Right cardiac atrium (tissue), 5 donors: ENCODE measurements around the gene CLDN15. TPM values are rescaled to one million over a fixed set of nuclear protein-coding genes. Genes with fewer than 3 reads are reported as not detected.

Experiments used
- ATAC-seq, 2 donors: fragments of 200-7000 bp; cut with Tn5 transposase; one replicate each; pipeline versions ENCODE4 v1.8.0 to v1.9.1; 2020; ENCODE audit warnings: moderate library complexity in 2 of 2, mild to moderate bottlenecking in 1 of 2
- DNase-seq, 3 donors: peaks; one replicate each; pipeline ENCODE4 v3.0.0-alpha.2; 2020
- H3K27ac ChIP-seq: one replicate; pipeline ENCODE4 v1.5.1; 2013; ENCODE audit warnings: mild to moderate bottlenecking, low read length, control low read depth, moderate library complexity
- H3K27me3 ChIP-seq: one replicate; pipeline ENCODE4 v1.6.1; 2013; ENCODE audit not compliant: control insufficient read depth, insufficient read depth
- H3K4me1 ChIP-seq: one replicate; pipeline ENCODE4 v1.6.1; 2013; ENCODE audit warnings: low read length; ENCODE audit not compliant: control insufficient read depth, insufficient read depth
- H3K4me3 ChIP-seq: one replicate; pipeline ENCODE4 v1.5.1; 2013; ENCODE audit warnings: low read length, control low read depth
- H3K9me3 ChIP-seq: one replicate; pipeline ENCODE4 v1.6.1; 2013; ENCODE audit warnings: low read length; ENCODE audit not compliant: control insufficient read depth
- WGBS: extraction: QIAGEN DNeasy Blood & Tissue Kit; methylation state at CpG from one replicate; pipeline ENCODE4 v1.1.7; 2013; 5-methylcytosine and 5-hydroxymethylcytosine counted together
- intact Hi-C, 4 donors: fragments of 100-400 bp; cut with DNase I; formaldehyde crosslinking; loops; one replicate each; pipeline versions ENCODE4 v1.11.0 to v1.14.0; 2022 to 2023
- polyA plus RNA-seq: library from polyadenylated mRNA; stranded (reverse); fragments of 200-250 nt; gene quantifications from one replicate; pipeline ENCODE4 v1.2.3, GENCODE V29; 2013
- total RNA-seq, 4 donors: library from RNA; stranded (reverse); fragmentation: NEBNext Ultra II Directional; extraction: Animal tissue kit (Norgen Biotek cat#: 25700); gene quantifications; one replicate each; pipeline ENCODE4 v1.2.1, GENCODE V29; 2021
- donor health status: healthy with polysubstance abuse.
- donor health status: DM: no; HTN: yes; CAD: no.
- donor health status: DM: no; HTN: no; CAD: no.
- donor health status: DM: no; HTN: yes; CAD: no; lungs with severe emphysema.
- donor health status: DM: yes; HTN: yes; CAD: no.

Gene CLDN15
- total and polyA plus RNA-seq, 5 donors, result 2.4 to 4.2 (median 3.3) TPM

- Histone ChIP-seq H3K27me3 (no peaks in the 10 kb centered on the region), H3K27ac (peak overlapping the region; percentile 94), H3K9me3 (no peaks in the 10 kb centered on the region), H3K4me3 (peak overlapping the region; percentile 73), H3K4me1 (peaks cover under 1% of the 10 kb centered on the region)
- WGBS, result 16% methylated on average over 28 of the region's 28 CpGs
- intact Hi-C loops, result no loop called here
- ATAC-seq (peak in 1 of 2 donors; percentile 1), DNase-seq (peak in 1 of 3 donors; percentile 31)
These were observed 6.2 kb upstream of the CLDN15 start for GRCh38 chr7:101243646-101244374.

- no peak for DNase-seq
- Histone ChIP-seq H3K4me1 (peaks cover 9% of the 10 kb centered on the region), H3K4me3 (no peak overlapping the region), H3K27me3 (no peaks in the 10 kb centered on the region), H3K27ac (no peak overlapping the region), H3K9me3 (no peaks in the 10 kb centered on the region)
- 82% methylated on average over 16 of the region's 16 CpGs for WGBS
- intact Hi-C loops, result no loop called here
- ATAC-seq, result no peak
These were observed 4.1 kb upstream of the CLDN15 start for GRCh38 chr7:101241443-101242349.

- 79% methylated on average over 12 of the region's 12 CpGs for WGBS
These were observed 3.4 kb upstream of the CLDN15 start for GRCh38 chr7:101241015-101241363.

GRCh38 chr7:101240226-101241014 is 2.8 kb upstream of the CLDN15 start:
- 88% methylated on average over 32 of the region's 32 CpGs for WGBS
- DNase-seq (peak in 1 of 3 donors; percentile 45), ATAC-seq (no peak)
- Histone ChIP-seq H3K4me1 (peaks cover 9% of the 10 kb centered on the region), H3K27ac (no peak overlapping the region), H3K4me3 (no peak overlapping the region), H3K9me3 (no peaks in the 10 kb centered on the region), H3K27me3 (no peaks in the 10 kb centered on the region)
- intact Hi-C loops, result no loop called here

More at GRCh38 chr7:101241015-101241363, 3.4 kb upstream of the CLDN15 start:
- H3K4me1 ChIP-seq, result peaks cover 9% of the 10 kb centered on the region
- no peaks in the 10 kb centered on the region for H3K27me3 ChIP-seq
- no peak overlapping the region for H3K4me3 ChIP-seq
- no peak overlapping the region for H3K27ac ChIP-seq
- no peak for ATAC-seq
- no peaks in the 10 kb centered on the region for H3K9me3 ChIP-seq
- DNase-seq, result peak in 1 of 3 donors; percentile 68
- intact Hi-C loops, result no loop called here

- WGBS, result 89% methylated on average over 9 of the region's 9 CpGs
- intact Hi-C loops, result no loop called here
- no peak for DNase-seq
- Histone ChIP-seq H3K27me3 (no peaks in the 10 kb centered on the region), H3K27ac (peak overlapping the region; percentile 7), H3K4me3 (no peak overlapping the region), H3K9me3 (no peaks in the 10 kb centered on the region), H3K4me1 (peaks cover 9% of the 10 kb centered on the region)
- no peak for ATAC-seq
These were observed 2.3 kb upstream of the CLDN15 start for GRCh38 chr7:101239951-101240220.

- DNase-seq, result peak in 2 of 3 donors; percentile 61 to 75
- Histone ChIP-seq H3K4me1 (peaks cover 9% of the 10 kb centered on the region), H3K27ac (peak overlapping the region; percentile 78), H3K27me3 (no peaks in the 10 kb centered on the region), H3K9me3 (no peaks in the 10 kb centered on the region), H3K4me3 (no peak overlapping the region)
- WGBS, result 59% methylated on average over 27 of the region's 27 CpGs
- intact Hi-C loops, result no loop called here
- ATAC-seq, result peak; percentile 25 to 67
These were observed 1.8 kb upstream of the CLDN15 start for GRCh38 chr7:101239191-101239950.

- WGBS, result 48% methylated on average over 28 of the region's 28 CpGs
- intact Hi-C loops, result no loop called here
- ATAC-seq, result peak; percentile 1 to 17
- DNase-seq, result peak in 1 of 3 donors; percentile 41
- H3K27me3 ChIP-seq, result no peaks in the 10 kb centered on the region
- H3K4me1 ChIP-seq, result peaks cover 9% of the 10 kb centered on the region
- H3K9me3 ChIP-seq, result no peaks in the 10 kb centered on the region
- H3K27ac ChIP-seq, result peak overlapping the region; percentile 78
- no peak overlapping the region for H3K4me3 ChIP-seq
These were observed 902 bp upstream of the CLDN15 start for GRCh38 chr7:101238226-101239182.

- Histone ChIP-seq H3K27ac (no peak overlapping the region), H3K9me3 (no peaks in the 10 kb centered on the region), H3K4me1 (peaks cover 9% of the 10 kb centered on the region), H3K27me3 (no peaks in the 10 kb centered on the region), H3K4me3 (no peak overlapping the region)
- no peak for ATAC-seq
- intact Hi-C loops, result no loop called here
- 90% methylated on average over 21 of the region's 21 CpGs for WGBS
- no peak for DNase-seq
These were observed 1.2 kb downstream of the CLDN15 start for GRCh38 chr7:101236292-101236835.

GRCh38 chr7:101235522-101235921 is 2.1 kb downstream of the CLDN15 start:
- no peaks in the 10 kb centered on the region for H3K27me3 ChIP-seq
- no peak for DNase-seq
- H3K9me3 ChIP-seq, result no peaks in the 10 kb centered on the region
- H3K4me3 ChIP-seq, result no peak overlapping the region
- no peak overlapping the region for H3K27ac ChIP-seq
- ATAC-seq, result no peak
- WGBS, result 79% methylated on average over 9 of the region's 9 CpGs
- intact Hi-C loops, result no loop called here
- H3K4me1 ChIP-seq, result peaks cover 9% of the 10 kb centered on the region
